SW480 (cell line): ENCODE measurements around the gene HPS6.
"Not testable (repeated sequence)": the region's sequence is repeated elsewhere in the genome, so short reads cannot be mapped to it uniquely, and the experiment has no call there.

ENCODE experiments used
- DNase-seq: peaks from one replicate; pipeline ENCODE4 v3.0.0-alpha.2; 2016; ENCODE audit warnings: low spot score

The HPS6 gene

GRCh38 chr10:102064868-102065560, at the start of gene HPS6:
HPS6 (plus strand) TSS chr10:102065349; CDS start chr10:102065475, 126 bp downstream.
- peak; percentile 90 for DNase-seq

- no peak for DNase-seq
Measured at GRCh38 chr10:102016416-102016815, 48.7 kb upstream of the HPS6 start.

GRCh38 chr10:102017295-102017694, 47.9 kb upstream of the HPS6 start:
- DNase-seq = no peak

- no peak for DNase-seq
Measured at GRCh38 chr10:102020938-102021337, 44.2 kb upstream of the HPS6 start.

- DNase-seq = no peak
Measured at GRCh38 chr10:102024799-102025198, 40.4 kb upstream of the HPS6 start.

- DNase-seq = no peak
Measured at GRCh38 chr10:102027261-102027660, 37.9 kb upstream of the HPS6 start.

- DNase-seq = no peak
Measured at GRCh38 chr10:102033787-102034186, 31.4 kb upstream of the HPS6 start.

GRCh38 chr10:102035807-102036206, 29.3 kb upstream of the HPS6 start:
- not testable (repeated sequence) for DNase-seq

- DNase-seq = no peak
Measured at GRCh38 chr10:102038410-102038809, 26.7 kb upstream of the HPS6 start.

GRCh38 chr10:102040305-102041050, 24.7 kb upstream of the HPS6 start:
- no peak for DNase-seq

GRCh38 chr10:102045292-102045691, 19.9 kb upstream of the HPS6 start:
- DNase-seq = no peak

GRCh38 chr10:102046095-102046494, 19.1 kb upstream of the HPS6 start:
- DNase-seq = no peak

- not testable (repeated sequence) for DNase-seq
Measured at GRCh38 chr10:102054881-102055646, 10.1 kb upstream of the HPS6 start.

- DNase-seq = peak; percentile 96
Measured at GRCh38 chr10:102055647-102056419, 9.3 kb upstream of the HPS6 start, which contains the start of gene ARMH3. ARMH3 (minus strand) TSS chr10:102056173; CDS start chr10:102040114, 16,059 bp downstream.

- no peak for DNase-seq
Measured at GRCh38 chr10:102059987-102060386, 5.2 kb upstream of the HPS6 start.

- no peak for DNase-seq
Measured at GRCh38 chr10:102064503-102064867, 664 bp upstream of the HPS6 start.

- peak; percentile 43 for DNase-seq
Measured at GRCh38 chr10:102065561-102066398, 631 bp downstream of the HPS6 start.

GRCh38 chr10:102066399-102067088, 1.4 kb downstream of the HPS6 start:
- DNase-seq = no peak

GRCh38 chr10:102067091-102067916, 2.2 kb downstream of the HPS6 start:
- no peak for DNase-seq
